Measurements from ENCODE around the gene MTSS2.

GRCh38 chr16:70701596-70701995 lies 15.7 kb upstream of the MTSS2 start:
- TF ChIP-seq CTCF (tag by site-specific recombination; IDR thresholded peaks at IDR 0.05): no peak
- TF ChIP-seq TCF7L2 (IDR thresholded peaks at IDR 0.05; ENCODE audit: borderline replicate concordance, low read depth, low read length): no peak
- no peak for TF ChIP-seq REST (tag by site-specific recombination; IDR thresholded peaks at IDR 0.05)
- no peak for TF ChIP-seq PRDM10 (tag by site-specific recombination; IDR thresholded peaks at IDR 0.05)
- no peak for TF ChIP-seq FEZF1 (tag by site-specific recombination; IDR thresholded peaks at IDR 0.05)
- TF ChIP-seq ZBTB7A (tag by site-specific recombination; IDR thresholded peaks at IDR 0.05; ENCODE audit: low read depth): no peak
- no peak for TF ChIP-seq ZNF530 (tag by site-specific recombination; IDR thresholded peaks at IDR 0.05; ENCODE audit: low read depth)
- TF ChIP-seq ZNF571 (tag by site-specific recombination; IDR thresholded peaks at IDR 0.05): no peak
